ENCODE data around the gene HIBCH.

DNA sequence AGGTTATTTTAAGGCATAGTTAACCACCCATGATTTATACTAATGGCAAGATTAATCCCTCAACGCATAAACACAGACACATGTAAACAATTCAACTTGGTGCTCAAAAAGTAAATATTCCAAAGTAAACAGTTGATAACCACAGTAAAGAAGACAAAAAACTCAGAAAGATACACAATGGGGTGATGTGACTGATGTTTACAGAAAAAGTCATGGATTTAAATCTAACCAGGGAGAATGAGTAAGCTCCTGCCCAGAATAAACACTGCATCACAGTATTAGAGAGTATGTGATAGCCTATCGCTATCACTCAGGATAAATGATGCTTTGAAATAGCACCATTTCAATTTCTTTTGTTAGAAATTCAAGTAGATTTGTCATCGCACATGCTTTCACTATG is 49.3 kb downstream of the HIBCH start:
- TF ChIP-seq, protein P1, sequence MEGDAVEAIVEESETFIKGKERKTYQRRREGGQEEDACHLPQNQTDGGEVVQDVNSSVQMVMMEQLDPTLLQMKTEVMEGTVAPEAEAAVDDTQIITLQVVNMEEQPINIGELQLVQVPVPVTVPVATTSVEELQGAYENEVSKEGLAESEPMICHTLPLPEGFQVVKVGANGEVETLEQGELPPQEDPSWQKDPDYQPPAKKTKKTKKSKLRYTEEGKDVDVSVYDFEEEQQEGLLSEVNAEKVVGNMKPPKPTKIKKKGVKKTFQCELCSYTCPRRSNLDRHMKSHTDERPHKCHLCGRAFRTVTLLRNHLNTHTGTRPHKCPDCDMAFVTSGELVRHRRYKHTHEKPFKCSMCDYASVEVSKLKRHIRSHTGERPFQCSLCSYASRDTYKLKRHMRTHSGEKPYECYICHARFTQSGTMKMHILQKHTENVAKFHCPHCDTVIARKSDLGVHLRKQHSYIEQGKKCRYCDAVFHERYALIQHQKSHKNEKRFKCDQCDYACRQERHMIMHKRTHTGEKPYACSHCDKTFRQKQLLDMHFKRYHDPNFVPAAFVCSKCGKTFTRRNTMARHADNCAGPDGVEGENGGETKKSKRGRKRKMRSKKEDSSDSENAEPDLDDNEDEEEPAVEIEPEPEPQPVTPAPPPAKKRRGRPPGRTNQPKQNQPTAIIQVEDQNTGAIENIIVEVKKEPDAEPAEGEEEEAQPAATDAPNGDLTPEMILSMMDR (conservative IDR thresholded peaks at IDR 0.05) = no peak
- TF ChIP-seq ZFX (IDR thresholded peaks at IDR 0.05) = no peak
